Thyroid gland (tissue), 4 donors: ENCODE data around the gene RRP12. TPM values are rescaled to one million over a fixed set of nuclear protein-coding genes. Genes with fewer than 3 reads are reported as not detected.

Source experiments
- DNase-seq, 2 donors: peaks; one replicate each; pipeline ENCODE4 v3.0.0-alpha.2; 2019
- H3K27ac ChIP-seq, 3 donors: fragments of 200-600 bp; sonication (generic); 1 replicate in 2 of 3; 2 replicates in 1 of 3; pipeline ENCODE4 v1.5.1; 2016 to 2019; ENCODE audit warnings: mild to moderate bottlenecking in 1 of 3, moderate library complexity in 1 of 3
- H3K27me3 ChIP-seq: fragments of 200-600 bp; sonication (generic); one replicate; pipeline ENCODE4 v1.5.1; 2019
- H3K36me3 ChIP-seq, 2 donors: fragments of 200-600 bp; sonication (generic); one replicate each; pipeline ENCODE4 v1.5.1; 2016 to 2019
- H3K4me1 ChIP-seq, 2 donors: fragments of 200-600 bp; sonication (generic); one replicate each; pipeline ENCODE4 v1.5.1; 2017 to 2019
- H3K4me3 ChIP-seq, 3 donors: fragments of 200-600 bp; sonication (generic); replicated peaks in 1 of 3; 1 replicate in 2 of 3; 2 replicates in 1 of 3; pipeline ENCODE4 v1.5.1; 2016; ENCODE audit warnings: mild to moderate bottlenecking in 1 of 3
- H3K9me3 ChIP-seq: fragments of 200-600 bp; sonication (generic); one replicate; pipeline ENCODE4 v1.5.1; 2017
- CTCF ChIP-seq, 6 experiments: fragments of 200-600 bp in 3 of 6; fragments of 450-650 bp in 3 of 6; sonication (generic) in 3 of 6; IDR thresholded peaks; one replicate each; pipeline ENCODE4 v1.5.1; 2016 to 2019; ENCODE audit warnings: antibody characterized with exemption in 6 of 6, mild to moderate bottlenecking in 2 of 6, inconsistent platforms in 1 of 6, moderate library complexity in 1 of 6
- POLR2A ChIP-seq, 2 donors: fragments of 450-650 bp; IDR thresholded peaks; one replicate each; pipeline ENCODE4 v1.6.1; 2017; ENCODE audit warnings: antibody characterized with exemption in 2 of 2, mild to moderate bottlenecking in 2 of 2, moderate library complexity in 1 of 2
- WGBS, 2 donors: methylation state at CpG; one replicate each; pipeline ENCODE4 v1.1.5; 2017; 5-methylcytosine and 5-hydroxymethylcytosine counted together
- intact Hi-C: fragments of 100-400 bp; cut with DNase I; formaldehyde crosslinking; loops from one replicate; pipeline ENCODE4 v1.15.1; 2023
- total RNA-seq, 4 donors: library from RNA; depleted of rRNA; stranded (reverse); fragments of >200 nt; gene quantifications; one replicate each; pipeline ENCODE4 v1.2.3, GENCODE V29; 2016

RRP12 gene
- total RNA-seq, 4 donors from 2014 or later: 8.3 to 27.4 (median 15.0) TPM

GRCh38 chr10:97383159-97383558 lies 18.0 kb downstream of the RRP12 start:
- 81 to 84% methylated on average over 7 of the region's 7 CpGs for WGBS, 2 donors
- Histone ChIP-seq H3K27me3 (no peaks in the 10 kb centered on the region), H3K27ac (no peak overlapping the region), H3K4me1 (no peaks in the 10 kb centered on the region), H3K9me3 (no peaks in the 10 kb centered on the region), H3K36me3 (peaks cover 4 to 21% of the 10 kb centered on the region in 2 donors), H3K4me3 (no peak overlapping the region)
- TF ChIP-seq POLR2A (IDR thresholded peaks at IDR 0.05) (no peak), CTCF (IDR thresholded peaks at IDR 0.05) (no peak)
- DNase-seq: no peak
- intact Hi-C loops: no loop called here

GRCh38 chr10:97381626-97382025 lies 19.5 kb downstream of the RRP12 start:
- no peaks in the 10 kb centered on the region for H3K4me1 ChIP-seq
- TF ChIP-seq CTCF (IDR thresholded peaks at IDR 0.05) (no peak), POLR2A (IDR thresholded peaks at IDR 0.05) (no peak)
- intact Hi-C loops: no loop called here
- H3K4me3 ChIP-seq: no peak overlapping the region
- H3K36me3 ChIP-seq: peaks cover 4 to 19% of the 10 kb centered on the region in 2 donors
- no peak overlapping the region for H3K27ac ChIP-seq
- H3K9me3 ChIP-seq: no peaks in the 10 kb centered on the region
- 95 to 98% methylated on average over 7 to 8 of the region's 8 CpGs for WGBS, 2 donors
- H3K27me3 ChIP-seq: no peaks in the 10 kb centered on the region
- no peak for DNase-seq

DNA sequence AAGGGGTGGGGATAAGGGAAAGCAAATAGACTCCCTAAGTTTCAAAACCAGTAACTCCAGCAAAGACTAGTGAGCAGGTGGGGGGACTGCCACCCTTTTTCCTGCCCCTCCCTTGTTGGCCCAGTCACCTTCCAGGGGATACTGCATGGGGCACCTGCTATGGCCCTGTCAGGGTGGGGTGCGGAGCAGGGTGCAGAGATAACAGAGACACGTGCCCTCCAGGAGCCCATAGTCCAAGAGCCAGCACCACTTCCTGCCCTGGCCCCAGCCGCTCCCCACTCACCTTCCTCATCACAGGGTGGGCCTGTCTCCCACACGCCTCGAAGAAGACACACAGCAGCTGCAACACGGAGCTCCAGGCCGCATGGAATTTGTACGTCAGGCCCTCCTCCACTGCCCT lies 20.6 kb downstream of the RRP12 start:
- Histone ChIP-seq H3K9me3 (no peaks in the 10 kb centered on the region), H3K27ac (no peak overlapping the region), H3K27me3 (no peaks in the 10 kb centered on the region), H3K4me1 (no peaks in the 10 kb centered on the region), H3K4me3 (no peak overlapping the region), H3K36me3 (peaks cover 4 to 15% of the 10 kb centered on the region in 2 donors)
- no peak for TF ChIP-seq CTCF (IDR thresholded peaks at IDR 0.05)
- TF ChIP-seq POLR2A (IDR thresholded peaks at IDR 0.05): no peak
- intact Hi-C loops: no loop called here
- DNase-seq: no peak
- WGBS, 2 donors: 91 to 94% methylated on average over 7 to 8 of the region's 8 CpGs

- H3K36me3 ChIP-seq: peaks cover 4 to 17% of the 10 kb centered on the region in 2 donors
- 90 to 93% methylated on average over 14 to 15 of the region's 15 CpGs for WGBS, 2 donors
- intact Hi-C loops: no loop called here
- H3K4me3 ChIP-seq: no peak overlapping the region
- H3K9me3 ChIP-seq: no peaks in the 10 kb centered on the region
- DNase-seq: no peak
- H3K27me3 ChIP-seq: no peaks in the 10 kb centered on the region
- no peaks in the 10 kb centered on the region for H3K4me1 ChIP-seq
- TF ChIP-seq CTCF (IDR thresholded peaks at IDR 0.05) (no peak), POLR2A (IDR thresholded peaks at IDR 0.05) (no peak)
- no peak overlapping the region for H3K27ac ChIP-seq
Measured at GRCh38 chr10:97378933-97379921, 21.9 kb downstream of the RRP12 start.

DNA sequence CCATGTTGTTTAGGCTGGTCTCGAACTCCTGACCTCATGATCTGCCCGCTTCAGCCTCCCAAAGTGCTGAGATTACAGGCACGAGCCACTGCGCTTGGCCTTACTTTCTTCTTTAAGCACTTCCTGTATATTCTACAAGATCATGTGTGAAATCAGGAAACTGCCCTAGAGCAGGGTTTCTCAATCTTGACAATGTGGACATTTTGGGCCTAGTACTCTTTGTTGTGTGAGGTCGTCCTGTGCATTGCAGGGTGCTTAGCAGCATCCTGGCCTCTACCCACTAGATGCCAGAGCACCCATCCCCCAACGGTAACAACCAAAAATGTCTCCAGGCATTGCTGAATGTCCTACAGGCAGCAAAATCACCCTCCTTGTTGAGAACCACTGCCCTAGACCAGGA lies 24.7 kb downstream of the RRP12 start:
- no peak for DNase-seq
- intact Hi-C loops: no loop called here
- Histone ChIP-seq H3K9me3 (no peaks in the 10 kb centered on the region), H3K36me3 (peaks cover 17 to 29% of the 10 kb centered on the region in 2 donors), H3K27me3 (no peaks in the 10 kb centered on the region), H3K27ac (no peak overlapping the region), H3K4me3 (no peak overlapping the region), H3K4me1 (no peaks in the 10 kb centered on the region)
- TF ChIP-seq POLR2A (IDR thresholded peaks at IDR 0.05) (no peak), CTCF (IDR thresholded peaks at IDR 0.05) (no peak)
- WGBS, 2 donors: 92 to 95% methylated on average over 6 of the region's 6 CpGs
